Activated naive CD4-positive, alpha-beta T cell treated with anti-CD3 and anti-CD28 coated beads, Interleukin-2, amount 50 U/mL, for 16 hours (primary cell): Measurements from ENCODE around the gene EGFR.

ENCODE experiments used
- DNase-seq: peaks from one replicate; pipeline ENCODE4 v3.0.0-alpha.2; 2020

Gene EGFR

DNA sequence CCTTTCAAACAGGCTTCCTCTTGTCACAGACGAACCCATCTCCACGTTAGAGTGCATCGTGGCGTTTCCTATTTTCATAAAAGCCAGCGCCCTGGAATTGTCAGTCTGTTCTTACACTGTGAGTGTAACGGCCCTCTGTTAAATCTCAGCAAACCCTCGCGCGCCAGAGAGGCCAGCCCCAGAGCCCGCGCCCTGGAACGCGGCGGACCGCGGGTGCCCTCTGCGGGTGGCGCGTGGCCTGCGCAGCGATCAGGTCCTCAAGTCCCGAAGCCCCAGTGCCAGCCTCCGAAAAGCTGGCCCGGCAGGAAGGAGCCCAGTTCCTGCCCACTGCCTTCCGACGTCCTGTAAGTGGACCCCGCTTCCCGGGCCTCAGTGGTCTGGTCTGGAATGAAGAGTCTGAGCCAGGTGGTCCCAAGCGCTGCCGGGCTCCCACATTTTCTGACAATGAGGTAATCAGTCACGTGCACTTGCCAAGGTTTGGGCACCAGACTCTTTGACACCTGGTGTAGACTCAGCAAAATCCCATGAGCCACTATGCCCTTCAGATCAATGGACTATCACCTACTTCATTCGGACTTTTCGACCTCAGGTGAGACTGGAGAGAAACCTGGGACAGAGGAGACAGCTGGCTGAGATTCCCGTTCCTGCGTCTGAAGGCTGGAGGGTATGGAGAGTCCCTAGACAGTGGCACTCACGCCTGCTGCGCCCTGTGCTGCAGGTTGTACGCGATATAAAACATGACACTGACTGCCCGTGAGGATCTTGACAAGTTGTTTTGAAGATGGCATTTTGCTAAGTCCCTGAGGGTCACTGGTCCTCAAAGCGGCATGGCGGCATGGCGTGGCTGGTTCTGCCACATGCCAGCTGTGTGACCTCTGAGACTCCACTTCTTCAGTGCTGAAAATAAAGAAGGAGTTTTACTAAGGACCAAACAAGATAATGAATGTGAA lies 237.0 kb downstream of the EGFR start:
- DNase-seq, result peak; percentile 75

DNA sequence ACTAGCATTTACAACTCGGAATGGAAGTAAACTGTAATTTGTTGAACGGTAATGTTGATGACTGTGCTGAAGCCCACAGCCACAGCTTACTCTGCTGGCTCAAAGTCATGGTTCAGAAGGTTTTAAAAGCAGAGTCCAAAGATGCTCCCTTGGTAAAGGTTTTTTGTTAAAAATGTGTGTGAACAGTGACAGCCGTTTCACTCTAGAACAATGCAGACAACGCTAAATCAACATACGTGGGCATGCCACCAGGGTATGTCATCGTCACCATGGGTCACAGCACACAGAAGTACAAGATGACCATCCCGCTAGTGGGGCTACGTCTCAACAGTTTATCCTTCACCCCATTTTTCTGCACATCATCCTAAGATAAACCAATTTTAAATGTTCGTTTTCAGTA lies 239.8 kb downstream of the EGFR start:
- DNase-seq, result no peak

DNA sequence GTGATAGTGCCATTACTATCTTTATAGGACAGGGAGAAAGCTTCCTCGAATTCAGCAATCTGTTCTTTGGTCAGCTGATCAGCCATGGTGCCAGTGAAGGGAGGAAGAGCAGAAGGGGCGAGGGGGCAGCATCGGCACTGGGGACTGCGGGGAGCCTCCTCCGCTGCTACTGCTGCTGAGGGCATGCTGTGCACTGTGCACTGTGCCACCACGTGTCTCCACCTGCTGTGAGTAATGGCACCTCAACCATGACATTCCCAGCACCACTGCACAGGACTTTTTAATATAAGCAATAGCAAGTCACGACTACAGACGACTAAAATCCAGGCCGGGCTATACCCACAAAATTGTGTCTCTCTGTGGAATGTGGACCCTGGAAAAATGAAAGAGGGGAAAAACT lies 241.4 kb downstream of the EGFR start:
- no peak for DNase-seq

DNA sequence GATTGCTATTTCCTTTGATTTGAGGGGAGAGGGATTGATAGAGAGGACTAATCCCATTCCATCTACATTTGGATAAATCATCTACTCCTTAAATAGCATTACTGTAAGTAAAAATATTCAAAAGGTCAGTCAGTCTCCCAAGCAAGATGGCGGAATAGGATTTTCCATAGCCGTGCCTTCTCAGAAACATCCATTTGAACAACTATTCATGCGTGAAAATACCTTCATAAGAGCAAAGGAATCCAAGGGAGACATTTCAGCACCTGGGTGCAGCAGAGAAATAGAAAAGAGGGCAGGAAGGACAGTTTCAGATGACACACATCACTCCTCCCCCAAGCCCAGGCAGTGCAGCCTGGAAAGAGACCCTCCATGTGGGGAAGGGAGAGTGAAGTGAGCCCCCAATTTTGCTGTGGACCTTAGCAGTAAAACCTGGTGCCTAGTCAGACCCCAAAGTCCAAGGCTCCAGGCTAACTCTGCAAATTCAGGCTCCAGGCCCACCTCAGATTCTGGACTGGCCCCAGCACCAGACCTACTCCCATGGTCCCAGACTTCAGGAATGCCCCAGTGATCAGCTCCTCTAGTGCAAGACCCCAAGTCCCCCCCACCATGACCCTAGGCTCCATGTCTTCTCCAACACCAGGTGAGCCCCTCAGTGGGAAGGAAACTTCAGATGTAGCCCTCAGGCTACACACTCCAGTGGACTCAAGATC lies 242.0 kb downstream of the EGFR start:
- no peak for DNase-seq
